Osteoblast (primary cell): ENCODE results near the gene DCAF6. TPM values are rescaled to one million over a fixed set of nuclear protein-coding genes. Genes with fewer than 3 reads are reported as not detected.

Experiments used
- DNase-seq: peaks from one replicate; pipeline ENCODE4 v3.0.0; 2011; ENCODE audit warnings: low spot score, mixed read lengths; ENCODE audit not compliant: insufficient read length; ENCODE audit errors: missing footprints
- H2AFZ ChIP-seq: 2 replicates; pipeline ENCODE4 v1.6.0; 2011; ENCODE audit warnings: mild to moderate bottlenecking, low read length
- H3K27ac ChIP-seq: 2 replicates; pipeline ENCODE4 v1.5.1; 2011; ENCODE audit warnings: mild to moderate bottlenecking, low read depth, low read length, moderate library complexity
- H3K27me3 ChIP-seq: 2 replicates; pipeline ENCODE4 v1.6.0; 2012; ENCODE audit warnings: mild to moderate bottlenecking, control low read depth, inconsistent platforms, low read length, moderate library complexity; ENCODE audit not compliant: insufficient read depth
- H3K36me3 ChIP-seq: 2 replicates; pipeline ENCODE4 v1.5.1; 2011; ENCODE audit warnings: mild to moderate bottlenecking, low read length, control low read depth, moderate library complexity; ENCODE audit not compliant: insufficient read depth
- H3K4me1 ChIP-seq: 2 replicates; pipeline ENCODE4 v1.5.1; 2011; ENCODE audit warnings: mild to moderate bottlenecking, low read length, control low read depth, moderate library complexity; ENCODE audit not compliant: insufficient read depth
- H3K4me2 ChIP-seq: 2 replicates; pipeline ENCODE4 v1.6.0; 2011; ENCODE audit warnings: mild to moderate bottlenecking, low read length; ENCODE audit not compliant: insufficient read depth
- H3K4me3 ChIP-seq: fragments of 200-600 bp; sonication (generic); 3 replicates; pipeline ENCODE4 v1.5.1; 2012; ENCODE audit warnings: mild to moderate bottlenecking, low read length, inconsistent platforms; ENCODE audit not compliant: insufficient read depth
- H3K79me2 ChIP-seq: 2 replicates; pipeline ENCODE4 v1.6.0; 2012; ENCODE audit warnings: mild to moderate bottlenecking, low read length, control low read depth, inconsistent platforms; ENCODE audit not compliant: insufficient read depth
- H3K9me3 ChIP-seq: 2 replicates; pipeline ENCODE4 v1.5.1; 2011; ENCODE audit warnings: low read depth, low read length, control low read depth
- H4K20me1 ChIP-seq: 2 replicates; pipeline ENCODE4 v1.6.0; 2012; ENCODE audit warnings: mild to moderate bottlenecking, low read length, control low read depth; ENCODE audit not compliant: insufficient read depth
- total RNA-seq: library from RNA; depleted of rRNA; stranded (reverse); fragments of >200 nt; gene quantifications from 2 replicates; pipeline ENCODE4 v1.2.3, GENCODE V29; 2012
- TF ChIP-seq, protein P1 (sequence below): IDR thresholded peaks from 2 replicates; pipeline ENCODE4 v1.5.1; 2011; ENCODE audit warnings: mild to moderate bottlenecking, low read depth, low read length, moderate library complexity; ENCODE audit errors: extremely low read depth

DCAF6 gene
- total RNA-seq, 1 donor = 91.6 TPM

DNA sequence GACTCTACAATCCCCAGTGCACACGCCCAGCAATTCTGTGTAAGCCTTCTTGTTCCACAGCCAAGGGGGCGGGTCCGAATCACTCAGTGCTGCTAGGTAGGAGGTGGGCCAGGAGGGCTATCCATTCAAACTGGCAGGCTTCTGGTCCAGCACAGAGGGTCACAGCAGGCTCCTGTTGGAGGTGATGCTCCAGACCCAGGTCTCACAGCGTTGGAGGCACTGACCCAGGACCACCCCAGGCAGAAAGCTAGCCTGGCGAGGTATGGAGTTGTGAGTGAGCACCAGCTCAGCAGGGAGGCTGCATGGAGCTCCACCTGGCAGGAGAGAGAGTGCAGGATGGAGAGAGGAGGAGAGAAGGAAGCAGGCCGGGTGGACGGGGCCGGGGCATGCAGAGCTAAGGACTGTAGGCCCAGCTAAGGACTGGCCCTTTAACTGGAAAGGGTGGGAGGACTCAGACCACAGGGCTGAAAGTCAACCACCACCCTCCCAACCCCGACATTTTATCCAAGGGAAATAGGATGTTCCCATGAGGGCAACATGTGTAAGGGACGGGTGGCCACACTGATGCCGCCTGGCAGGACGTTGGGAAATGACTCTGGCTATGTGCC is 161.5 kb downstream of the DCAF6 start:
- TF ChIP-seq, protein P1, sequence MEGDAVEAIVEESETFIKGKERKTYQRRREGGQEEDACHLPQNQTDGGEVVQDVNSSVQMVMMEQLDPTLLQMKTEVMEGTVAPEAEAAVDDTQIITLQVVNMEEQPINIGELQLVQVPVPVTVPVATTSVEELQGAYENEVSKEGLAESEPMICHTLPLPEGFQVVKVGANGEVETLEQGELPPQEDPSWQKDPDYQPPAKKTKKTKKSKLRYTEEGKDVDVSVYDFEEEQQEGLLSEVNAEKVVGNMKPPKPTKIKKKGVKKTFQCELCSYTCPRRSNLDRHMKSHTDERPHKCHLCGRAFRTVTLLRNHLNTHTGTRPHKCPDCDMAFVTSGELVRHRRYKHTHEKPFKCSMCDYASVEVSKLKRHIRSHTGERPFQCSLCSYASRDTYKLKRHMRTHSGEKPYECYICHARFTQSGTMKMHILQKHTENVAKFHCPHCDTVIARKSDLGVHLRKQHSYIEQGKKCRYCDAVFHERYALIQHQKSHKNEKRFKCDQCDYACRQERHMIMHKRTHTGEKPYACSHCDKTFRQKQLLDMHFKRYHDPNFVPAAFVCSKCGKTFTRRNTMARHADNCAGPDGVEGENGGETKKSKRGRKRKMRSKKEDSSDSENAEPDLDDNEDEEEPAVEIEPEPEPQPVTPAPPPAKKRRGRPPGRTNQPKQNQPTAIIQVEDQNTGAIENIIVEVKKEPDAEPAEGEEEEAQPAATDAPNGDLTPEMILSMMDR = no peak
- Histone ChIP-seq H3K36me3 (no peaks in the 10 kb centered on the region), H3K27me3 (no peaks in the 10 kb centered on the region), H3K27ac (no peak overlapping the region), H3K9me3 (no peaks in the 10 kb centered on the region), H3K79me2 (no peaks in the 10 kb centered on the region), H3K4me2 (no peak overlapping the region), H3K4me1 (no peaks in the 10 kb centered on the region), H3K4me3 (no peak overlapping the region), H2AFZ (no peak overlapping the region), H4K20me1 (no peaks in the 10 kb centered on the region)
- DNase-seq = no peak

DNA sequence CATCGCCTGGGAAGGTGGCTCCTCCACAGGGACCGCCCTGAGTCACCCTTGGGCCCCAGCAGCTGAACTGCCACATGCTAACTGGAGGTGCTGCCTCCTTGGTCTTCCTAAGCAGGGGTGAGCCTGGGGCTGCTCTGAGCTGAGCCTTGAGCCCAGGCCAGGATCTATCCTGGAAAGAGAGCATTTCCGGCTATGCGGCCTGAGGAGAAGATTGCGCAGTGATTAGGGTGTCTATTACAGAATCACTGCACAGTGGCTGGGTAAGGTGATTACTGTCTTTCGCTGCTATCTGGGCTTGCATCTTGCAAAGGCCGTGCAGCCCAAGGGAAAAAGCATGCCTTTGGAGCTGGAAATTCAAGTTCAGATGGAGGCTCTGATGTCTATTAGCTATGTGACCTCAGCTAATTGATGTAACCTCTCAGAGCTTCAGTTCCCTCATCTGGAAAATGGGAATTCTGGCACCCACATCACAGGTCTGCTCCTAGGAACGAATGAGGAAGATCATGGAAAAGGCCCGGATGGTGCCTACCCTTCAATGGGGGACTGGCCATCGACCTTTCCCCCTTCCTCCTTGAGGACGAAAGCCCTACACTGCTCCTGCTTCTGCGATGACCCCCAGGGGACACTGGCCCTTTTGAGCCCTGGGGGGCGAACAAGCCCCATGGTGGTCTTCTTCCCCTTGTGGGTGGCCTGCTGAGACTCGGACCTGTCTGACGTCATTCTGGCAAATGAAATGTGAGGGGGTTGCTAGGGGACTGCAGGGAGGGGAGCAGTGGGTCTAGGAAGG is 162.2 kb downstream of the DCAF6 start:
- no peak overlapping the region for H3K4me2 ChIP-seq
- H3K27ac ChIP-seq = no peak overlapping the region
- H3K4me1 ChIP-seq = no peaks in the 10 kb centered on the region
- H3K36me3 ChIP-seq = peaks cover 4% of the 10 kb centered on the region
- no peak overlapping the region for H3K4me3 ChIP-seq
- H3K27me3 ChIP-seq = no peaks in the 10 kb centered on the region
- H3K9me3 ChIP-seq = no peaks in the 10 kb centered on the region
- TF ChIP-seq, protein P1 = no peak
- H3K79me2 ChIP-seq = no peaks in the 10 kb centered on the region
- no peak overlapping the region for H2AFZ ChIP-seq
- no peak for DNase-seq
- H4K20me1 ChIP-seq = no peaks in the 10 kb centered on the region

DNA sequence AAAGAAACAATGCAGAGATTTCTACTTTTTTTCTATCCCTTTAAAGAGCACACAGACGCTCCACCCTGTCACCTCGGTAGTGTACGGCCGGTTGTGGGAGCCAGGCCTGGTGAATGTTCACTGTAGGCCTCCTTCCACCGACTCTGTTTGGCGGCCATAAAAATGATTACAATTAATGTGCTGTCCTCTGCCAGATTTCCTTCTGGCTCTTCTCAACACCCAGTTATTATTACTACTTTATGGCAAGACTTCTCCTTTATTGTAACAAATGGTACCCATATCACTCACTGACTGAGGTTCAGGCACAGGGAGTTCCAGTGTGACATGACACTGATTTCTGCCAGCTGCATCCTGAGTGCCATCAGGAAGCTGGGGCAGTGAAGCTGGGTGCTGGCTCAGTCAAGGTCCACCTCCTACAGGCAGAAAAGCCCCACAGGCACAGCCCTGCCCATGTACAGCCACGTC is 162.9 kb downstream of the DCAF6 start:
- H4K20me1 ChIP-seq = no peaks in the 10 kb centered on the region
- H2AFZ ChIP-seq = no peak overlapping the region
- H3K27me3 ChIP-seq = no peaks in the 10 kb centered on the region
- no peak overlapping the region for H3K4me3 ChIP-seq
- no peak overlapping the region for H3K4me2 ChIP-seq
- TF ChIP-seq, protein P1 = no peak
- H3K4me1 ChIP-seq = no peaks in the 10 kb centered on the region
- no peaks in the 10 kb centered on the region for H3K79me2 ChIP-seq
- DNase-seq = no peak
- H3K9me3 ChIP-seq = no peaks in the 10 kb centered on the region
- no peak overlapping the region for H3K27ac ChIP-seq
- peaks cover 7% of the 10 kb centered on the region for H3K36me3 ChIP-seq

DNA sequence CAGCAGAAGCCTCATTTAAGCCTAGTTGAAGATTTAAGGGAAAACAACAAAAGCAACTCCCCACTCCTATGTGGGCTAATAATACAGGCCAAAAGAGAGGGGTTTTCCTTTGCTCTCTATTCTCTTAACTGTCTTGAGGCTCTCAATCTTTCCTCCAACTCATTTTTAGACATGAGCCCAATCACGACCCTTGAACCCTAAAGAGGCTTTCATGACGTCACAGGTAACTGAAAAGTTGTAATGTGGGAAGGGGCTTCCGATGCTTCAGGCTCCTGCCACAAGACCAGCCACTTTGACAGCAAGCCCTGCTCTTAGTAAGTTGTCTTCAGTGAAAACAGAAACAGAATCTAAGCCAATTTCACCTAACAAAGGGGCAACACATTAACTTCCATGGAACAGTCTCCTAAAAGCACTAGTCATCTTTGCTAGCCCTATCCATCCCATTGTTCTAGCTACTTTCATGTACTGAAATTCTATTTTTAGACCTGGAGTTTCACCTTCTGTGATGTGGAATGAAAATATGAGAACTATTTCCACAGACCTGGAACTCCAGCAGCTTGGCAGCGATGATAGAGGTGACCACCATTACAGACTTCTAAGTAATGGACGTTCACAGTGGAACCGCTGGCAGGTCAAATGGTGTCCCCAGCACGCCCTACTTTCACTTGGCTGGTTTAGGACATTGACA is 164.0 kb downstream of the DCAF6 start:
- Histone ChIP-seq H3K4me1 (no peaks in the 10 kb centered on the region), H3K9me3 (no peaks in the 10 kb centered on the region), H3K27me3 (no peaks in the 10 kb centered on the region), H3K4me3 (no peak overlapping the region), H2AFZ (no peak overlapping the region), H3K79me2 (no peaks in the 10 kb centered on the region), H3K4me2 (no peak overlapping the region), H3K27ac (no peak overlapping the region), H3K36me3 (peaks cover 7% of the 10 kb centered on the region), H4K20me1 (no peaks in the 10 kb centered on the region)
- TF ChIP-seq, protein P1 = no peak
- no peak for DNase-seq
